H9 (cell line): Measurements from ENCODE around the gene SCP2. TPM values are rescaled to one million over a fixed set of nuclear protein-coding genes. Genes with fewer than 3 reads are reported as not detected.
A peak's percentile ranks its signal among the peaks of the same experiment; 100 is the strongest.

Experiments used
- DNase-seq: peaks from one replicate; pipeline ENCODE4 v3.0.0-alpha.2; 2017
- H2AFZ ChIP-seq: one replicate; pipeline ENCODE4 v1.6.1; 2013; ENCODE audit warnings: mild to moderate bottlenecking, low read length, control low read depth, moderate library complexity
- H2AK5ac ChIP-seq: 2 replicates; pipeline ENCODE4 v1.6.1; 2013; ENCODE audit warnings: low read length, control low read depth, mixed read lengths; ENCODE audit not compliant: insufficient read length
- H2BK120ac ChIP-seq: one replicate; pipeline ENCODE4 v1.6.1; 2013; ENCODE audit warnings: low read depth, mild to moderate bottlenecking, low read length, control low read depth, inconsistent platforms; ENCODE audit not compliant: poor library complexity, severe bottlenecking
- H2BK12ac ChIP-seq: 2 replicates; pipeline ENCODE4 v1.6.1; 2013; ENCODE audit warnings: low read length, control low read depth, mixed read lengths, low read depth; ENCODE audit not compliant: insufficient read length
- H2BK15ac ChIP-seq: 2 replicates; pipeline ENCODE4 v1.6.1; 2013; ENCODE audit warnings: low read depth, low read length, control low read depth
- H2BK20ac ChIP-seq: one replicate; pipeline ENCODE4 v1.6.1; 2013; ENCODE audit warnings: low read depth, mild to moderate bottlenecking, low read length, control low read depth, inconsistent platforms; ENCODE audit not compliant: poor library complexity, severe bottlenecking
- H2BK5ac ChIP-seq: 2 replicates; pipeline ENCODE4 v1.6.1; 2013; ENCODE audit warnings: low read length, control low read depth, mixed read lengths; ENCODE audit not compliant: insufficient read length
- H3K14ac ChIP-seq: 2 replicates; pipeline ENCODE4 v1.6.1; 2013; ENCODE audit warnings: low read length, control low read depth; ENCODE audit not compliant: insufficient read depth
- H3K18ac ChIP-seq: 2 replicates; pipeline ENCODE4 v1.6.1; 2013; ENCODE audit warnings: low read depth, mild to moderate bottlenecking, mixed read lengths, low read length, control low read depth; ENCODE audit not compliant: insufficient read length
- H3K23ac ChIP-seq: 2 replicates; pipeline ENCODE4 v1.6.1; 2013; ENCODE audit warnings: low read length, control low read depth, mixed read lengths, low read depth; ENCODE audit not compliant: insufficient read length
- H3K23me2 ChIP-seq: 2 replicates; pipeline ENCODE4 v1.6.1; 2013; ENCODE audit warnings: low read depth, mild to moderate bottlenecking, mixed read lengths, low read length, control low read depth; ENCODE audit not compliant: insufficient read length, poor library complexity, severe bottlenecking
- H3K27ac ChIP-seq: 2 replicates; pipeline ENCODE4 v1.5.1; 2013; ENCODE audit warnings: low read length, control low read depth, mixed read lengths, low read depth; ENCODE audit not compliant: insufficient read length
- H3K27me3 ChIP-seq: 2 replicates; pipeline ENCODE4 v1.6.1; 2013; ENCODE audit warnings: low read length, control low read depth, inconsistent platforms; ENCODE audit not compliant: insufficient read depth
- H3K4ac ChIP-seq: 2 replicates; pipeline ENCODE4 v1.6.1; 2013; ENCODE audit warnings: low read depth, mild to moderate bottlenecking, control low read depth, inconsistent platforms, low read length, moderate library complexity
- H3K4me1 ChIP-seq: 2 replicates; pipeline ENCODE4 v1.6.1; 2013; ENCODE audit warnings: low read length, control low read depth, inconsistent platforms; ENCODE audit not compliant: insufficient read depth
- H3K4me2 ChIP-seq: 2 replicates; pipeline ENCODE4 v1.6.1; 2013; ENCODE audit warnings: low read length, control low read depth, mixed read lengths; ENCODE audit not compliant: insufficient read length, insufficient read depth
- H3K56ac ChIP-seq: 2 replicates; pipeline ENCODE4 v1.6.1; 2013; ENCODE audit warnings: low read depth, mild to moderate bottlenecking, mixed read lengths, low read length, control low read depth; ENCODE audit not compliant: insufficient read length
- H3K79me1 ChIP-seq: 2 replicates; pipeline ENCODE4 v1.6.1; 2013; ENCODE audit warnings: low read depth, mild to moderate bottlenecking, moderate library complexity, low read length, control low read depth, inconsistent platforms; ENCODE audit not compliant: insufficient read depth, poor library complexity, severe bottlenecking
- H3K79me2 ChIP-seq: 2 replicates; pipeline ENCODE4 v1.6.1; 2013; ENCODE audit warnings: low read length, control low read depth, inconsistent platforms; ENCODE audit not compliant: insufficient read depth
- H3K9ac ChIP-seq: 2 replicates; pipeline ENCODE4 v1.6.1; 2013; ENCODE audit warnings: low read length, control low read depth, mixed read lengths; ENCODE audit not compliant: insufficient read length; ENCODE audit errors: extremely low read depth
- H3K9me3 ChIP-seq: one replicate; pipeline ENCODE4 v1.6.1; 2013; ENCODE audit warnings: low read depth, low read length, inconsistent platforms; ENCODE audit not compliant: control insufficient read depth
- H3T11ph ChIP-seq: one replicate; pipeline ENCODE4 v1.6.1; 2013; ENCODE audit warnings: mild to moderate bottlenecking, low read length, control low read depth, inconsistent platforms
- H4K20me1 ChIP-seq: one replicate; pipeline ENCODE4 v1.6.1; 2013; ENCODE audit not compliant: control insufficient read depth, insufficient read length, insufficient read depth
- H4K5ac ChIP-seq: 2 replicates; pipeline ENCODE4 v1.6.1; 2013; ENCODE audit warnings: low read depth, mild to moderate bottlenecking, mixed read lengths, low read length, control low read depth; ENCODE audit not compliant: insufficient read length
- H4K8ac ChIP-seq: replicated peaks from 2 replicates; pipeline ENCODE4 v1.6.1; 2013; ENCODE audit warnings: low read length, control low read depth, mixed read lengths, low read depth; ENCODE audit not compliant: insufficient read length
- H4K91ac ChIP-seq: 2 replicates; pipeline ENCODE4 v1.6.1; 2013; ENCODE audit warnings: low read depth, mild to moderate bottlenecking, moderate library complexity, mixed read lengths, low read length, control low read depth; ENCODE audit not compliant: insufficient read length
- H3K27ac Mint-ChIP-seq, 3 experiments: 2 replicates in 2 of 3; 3 replicates in 1 of 3; pipeline ENCODE4 v1.8.0; 2020 to 2021; ENCODE audit warnings: mixed read lengths in 3 of 3, mild to moderate bottlenecking in 1 of 3, moderate library complexity in 1 of 3
- H3K27me3 Mint-ChIP-seq: 2 replicates; pipeline ENCODE4 v1.8.0; 2021; ENCODE audit warnings: low read depth, mild to moderate bottlenecking, moderate library complexity, mixed read lengths
- H3K36me3 Mint-ChIP-seq, 3 experiments: 2 replicates in 2 of 3; 3 replicates in 1 of 3; pipeline ENCODE4 v1.8.0; 2020 to 2021; ENCODE audit warnings: low read depth in 3 of 3, mixed read lengths in 3 of 3; ENCODE audit not compliant: insufficient read depth in 1 of 3
- H3K4me1 Mint-ChIP-seq, 2 experiments: 2 replicates each; pipeline ENCODE4 v1.8.0; 2020; ENCODE audit warnings: mixed read lengths in 2 of 2
- H3K4me3 Mint-ChIP-seq, 2 experiments: 2 replicates in 1 of 2; 3 replicates in 1 of 2; pipeline ENCODE4 v1.8.0; 2020 to 2021; ENCODE audit warnings: mild to moderate bottlenecking in 2 of 2, mixed read lengths in 2 of 2, moderate library complexity in 1 of 2
- H3K9me3 Mint-ChIP-seq, 2 experiments: 2 replicates in 1 of 2; 3 replicates in 1 of 2; pipeline ENCODE4 v1.8.0; 2020; ENCODE audit warnings: mild to moderate bottlenecking in 2 of 2, mixed read lengths in 2 of 2, moderate library complexity in 1 of 2
- WGBS: extraction: QIAGEN DNeasy Blood & Tissue Kit; methylation state at CpG from one replicate; pipeline ENCODE4 v1.1.7; 2013; ENCODE audit warnings: missing lambda C conversion rate, low lambda C conversion rate, mixed read lengths; ENCODE audit not compliant: insufficient read length; ENCODE audit errors: extremely low coverage; 5-methylcytosine and 5-hydroxymethylcytosine counted together
- total RNA-seq: library from RNA; stranded (reverse); gene quantifications from 2 replicates; pipeline ENCODE4 v1.2.1, GENCODE V29; 2021
- TF ChIP-seq, protein P1 (sequence below): fragments of 200-600 bp; sonication (generic); conservative IDR thresholded peaks from 3 replicates; pipeline ENCODE4 v1.8.0; 2021; ENCODE audit warnings: antibody characterized with exemption, mild to moderate bottlenecking

The SCP2 gene
- total RNA-seq, 1 experiment from 2014 or later: 48.8 TPM

DNA sequence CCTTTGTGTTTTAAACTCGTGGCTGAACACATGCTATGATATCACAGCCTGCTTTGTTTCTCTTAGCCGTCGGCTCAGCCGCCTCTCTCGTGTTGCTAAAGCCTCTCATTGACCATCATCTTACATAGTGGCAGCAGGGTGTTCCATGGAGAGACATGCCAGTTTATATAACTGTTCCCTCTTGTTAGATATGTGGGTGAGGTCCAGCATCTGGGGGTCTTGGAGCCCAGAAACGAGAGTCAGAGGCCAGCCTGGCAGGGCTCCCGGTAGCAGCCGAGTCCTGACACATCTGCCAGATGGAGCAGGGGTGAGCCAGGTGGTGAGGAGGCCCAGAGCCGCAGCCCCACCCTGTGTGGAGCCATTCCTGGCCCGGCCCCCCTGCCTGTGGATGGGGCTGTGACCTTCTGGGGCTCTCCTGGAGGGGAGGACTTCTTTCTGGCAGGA is 146.8 kb downstream of the SCP2 start:
- Histone ChIP-seq H2BK20ac (no peak overlapping the region), H4K20me1 (no peaks in the 10 kb centered on the region), H3K14ac (no peak overlapping the region), H3K79me2 (no peaks in the 10 kb centered on the region), H3K18ac (no peak overlapping the region), H3K23ac (no peak overlapping the region), H3K4ac (no peak overlapping the region), H3K9ac (no peak overlapping the region), H2BK15ac (no peak overlapping the region), H2BK120ac (no peak overlapping the region), H2AK5ac (no peak overlapping the region), H4K5ac (no peak overlapping the region), H3K79me1 (no peaks in the 10 kb centered on the region), H3K56ac (no peak overlapping the region), H3T11ph (no peak overlapping the region), H3K27ac (no peak overlapping the region), H3K4me1 (no peaks in the 10 kb centered on the region), H3K27me3 (no peaks in the 10 kb centered on the region), H2BK12ac (no peak overlapping the region), H2AFZ (no peak overlapping the region), H3K9me3 (no peaks in the 10 kb centered on the region), H3K4me2 (no peak overlapping the region), H4K91ac (no peak overlapping the region), H3K23me2 (peaks cover 3% of the 10 kb centered on the region), H4K8ac (no peak overlapping the region), H2BK5ac (no peak overlapping the region)
- no peak overlapping the region for H3K4me3 Mint-ChIP-seq
- H3K27me3 Mint-ChIP-seq: no peaks in the 10 kb centered on the region; the same call in 1 of the 2 replicates
- peaks cover 0 to 9% of the 10 kb centered on the region in 2 experiments; a peak in 1 of 4 replicates for H3K4me1 Mint-ChIP-seq
- no peaks in the 10 kb centered on the region for H3K9me3 Mint-ChIP-seq
- peak; percentile 14 for DNase-seq
- TF ChIP-seq, protein P1, sequence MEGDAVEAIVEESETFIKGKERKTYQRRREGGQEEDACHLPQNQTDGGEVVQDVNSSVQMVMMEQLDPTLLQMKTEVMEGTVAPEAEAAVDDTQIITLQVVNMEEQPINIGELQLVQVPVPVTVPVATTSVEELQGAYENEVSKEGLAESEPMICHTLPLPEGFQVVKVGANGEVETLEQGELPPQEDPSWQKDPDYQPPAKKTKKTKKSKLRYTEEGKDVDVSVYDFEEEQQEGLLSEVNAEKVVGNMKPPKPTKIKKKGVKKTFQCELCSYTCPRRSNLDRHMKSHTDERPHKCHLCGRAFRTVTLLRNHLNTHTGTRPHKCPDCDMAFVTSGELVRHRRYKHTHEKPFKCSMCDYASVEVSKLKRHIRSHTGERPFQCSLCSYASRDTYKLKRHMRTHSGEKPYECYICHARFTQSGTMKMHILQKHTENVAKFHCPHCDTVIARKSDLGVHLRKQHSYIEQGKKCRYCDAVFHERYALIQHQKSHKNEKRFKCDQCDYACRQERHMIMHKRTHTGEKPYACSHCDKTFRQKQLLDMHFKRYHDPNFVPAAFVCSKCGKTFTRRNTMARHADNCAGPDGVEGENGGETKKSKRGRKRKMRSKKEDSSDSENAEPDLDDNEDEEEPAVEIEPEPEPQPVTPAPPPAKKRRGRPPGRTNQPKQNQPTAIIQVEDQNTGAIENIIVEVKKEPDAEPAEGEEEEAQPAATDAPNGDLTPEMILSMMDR: no peak
- WGBS: no CpG with 5 or more reads among the region's 10 CpGs
- no peaks in the 10 kb centered on the region for H3K36me3 Mint-ChIP-seq
- H3K27ac Mint-ChIP-seq: no peak overlapping the region
